Neural progenitor cell (in vitro differentiated cells): ENCODE results near the gene DOCK11. TPM values are rescaled to one million over a fixed set of nuclear protein-coding genes. Genes with fewer than 3 reads are reported as not detected.
"Not testable (repeated sequence)": the region's sequence is repeated elsewhere in the genome, so short reads cannot be mapped to it uniquely, and the experiment has no call there.

Experiments
- DNase-seq: peaks from one replicate; pipeline ENCODE4 v3.0.0-alpha.2; 2016; ENCODE audit warnings: low spot score
- H2AFZ ChIP-seq: fragments of 200-600 bp; sonication (generic); replicated peaks from 2 replicates; pipeline ENCODE4 v1.6.1; 2016; ENCODE audit warnings: antibody characterized with exemption
- H3F3A ChIP-seq: fragments of 200-600 bp; sonication (generic); 2 replicates; pipeline ENCODE4 v1.6.1; 2016; ENCODE audit warnings: antibody characterized with exemption, low read depth
- H3K27ac ChIP-seq: fragments of 200-600 bp; sonication (generic); 2 replicates; pipeline ENCODE4 v1.5.1; 2016; ENCODE audit warnings: mild to moderate bottlenecking
- H3K27me3 ChIP-seq: fragments of 200-600 bp; sonication (generic); 2 replicates; pipeline ENCODE4 v1.6.1; 2016; ENCODE audit warnings: mild to moderate bottlenecking, moderate library complexity
- H3K36me3 ChIP-seq: fragments of 200-600 bp; sonication (generic); 2 replicates; pipeline ENCODE4 v1.5.1; 2016
- H3K4me1 ChIP-seq: fragments of 200-600 bp; sonication (generic); 2 replicates; pipeline ENCODE4 v1.6.1; 2016; ENCODE audit warnings: mixed run types
- H3K4me2 ChIP-seq: fragments of 200-600 bp; sonication (generic); 2 replicates; pipeline ENCODE4 v1.6.1; 2016
- H3K4me3 ChIP-seq: fragments of 200-600 bp; sonication (generic); 2 replicates; pipeline ENCODE4 v1.5.1; 2016
- H3K79me2 ChIP-seq: fragments of 200-600 bp; sonication (generic); 2 replicates; pipeline ENCODE4 v1.6.1; 2016; ENCODE audit warnings: low read depth
- H3K9ac ChIP-seq: fragments of 200-600 bp; sonication (generic); 2 replicates; pipeline ENCODE4 v1.6.1; 2016
- H3K9me3 ChIP-seq: fragments of 200-600 bp; sonication (generic); 2 replicates; pipeline ENCODE4 v1.5.1; 2016; ENCODE audit warnings: low read depth
- H4K20me1 ChIP-seq: fragments of 200-600 bp; sonication (generic); 2 replicates; pipeline ENCODE4 v1.6.1; 2016; ENCODE audit warnings: low read depth
- H3K27ac Mint-ChIP-seq: 3 replicates; pipeline ENCODE4 v1.8.0; 2021; ENCODE audit warnings: mixed read lengths
- H3K27me3 Mint-ChIP-seq: 2 replicates; pipeline ENCODE4 v1.8.0; 2022; ENCODE audit warnings: low read depth, mild to moderate bottlenecking, inconsistent platforms, moderate library complexity, mixed read lengths; ENCODE audit not compliant: insufficient read depth
- H3K36me3 Mint-ChIP-seq: 3 replicates; pipeline ENCODE4 v1.8.0; 2021; ENCODE audit warnings: mixed read lengths
- H3K4me1 Mint-ChIP-seq: 3 replicates; pipeline ENCODE4 v1.8.0; 2021; ENCODE audit warnings: mixed read lengths
- H3K4me3 Mint-ChIP-seq: 3 replicates; pipeline ENCODE4 v1.8.0; 2021; ENCODE audit warnings: mild to moderate bottlenecking, moderate library complexity, mixed read lengths
- H3K9me3 Mint-ChIP-seq: 3 replicates; pipeline ENCODE4 v1.8.0; 2020; ENCODE audit warnings: mixed read lengths
- CTCF ChIP-seq: fragments of 200-600 bp; sonication (generic); IDR thresholded peaks from 2 replicates; pipeline ENCODE4 v1.5.1; 2017; ENCODE audit warnings: antibody characterized with exemption, mild to moderate bottlenecking
- EZH2 ChIP-seq: fragments of 200-600 bp; sonication (generic); IDR thresholded peaks from 2 replicates; pipeline ENCODE4 v1.6.1; 2017; ENCODE audit warnings: antibody characterized with exemption, mild to moderate bottlenecking, moderate library complexity
- EZH2phosphoT487 ChIP-seq: fragments of 200-600 bp; sonication (generic); IDR thresholded peaks from 2 replicates; pipeline ENCODE4 v1.6.1; 2017; ENCODE audit warnings: antibody characterized with exemption
- total RNA-seq: library from RNA; depleted of rRNA; stranded (reverse); fragments of >200 nt; gene quantifications from 2 replicates; pipeline ENCODE4 v1.2.3, GENCODE V29; 2015; ENCODE audit warnings: low replicate concordance

Gene DOCK11
- total RNA-seq, 1 donor from 2014 or later = 20.9 TPM

DNA sequence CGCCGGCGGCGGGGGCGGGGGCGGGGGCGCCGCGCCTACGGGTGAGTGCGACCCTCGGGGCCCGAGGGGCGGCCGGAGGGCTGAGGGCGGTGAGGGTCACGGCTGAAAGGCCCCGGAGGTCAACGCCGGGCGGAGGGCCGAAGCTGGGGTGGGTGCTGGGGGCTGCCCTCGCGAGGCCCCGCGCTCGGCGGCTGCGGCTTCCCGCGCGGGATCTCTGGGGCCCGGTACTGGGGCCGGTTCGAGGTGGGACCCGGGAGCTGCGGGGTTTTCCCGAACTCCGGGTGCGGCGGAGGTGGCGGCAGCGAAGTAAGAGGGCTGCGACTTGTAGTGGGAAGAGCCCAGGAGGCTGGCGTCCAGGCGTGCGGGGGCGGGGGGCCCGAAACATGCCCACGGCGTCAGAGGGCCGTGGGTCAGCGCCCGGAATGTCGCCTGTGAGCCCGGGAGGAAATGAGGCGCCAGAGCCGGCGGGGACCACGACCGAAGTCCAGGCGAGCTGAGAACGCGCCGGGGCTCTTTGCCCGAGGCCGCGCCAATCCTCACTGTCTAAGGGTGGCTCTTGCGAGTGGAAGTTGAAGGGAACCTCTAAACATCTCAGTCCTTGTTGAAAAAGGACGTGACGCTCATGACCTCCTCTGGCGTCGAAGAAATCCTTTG is 232.2 kb downstream of the DOCK11 start:
- Mint-ChIP-seq H3K4me3 (peak overlapping the region; percentile 86), H3K4me1 (peaks cover 36% of the 10 kb centered on the region), H3K36me3 (peaks cover 2% of the 10 kb centered on the region), H3K27me3 (peaks cover 8% of the 10 kb centered on the region), H3K9me3 (no peaks in the 10 kb centered on the region), H3K27ac (no peak overlapping the region)
- Histone ChIP-seq H3K4me3 (peak overlapping the region; percentile 63), H2AFZ (peak overlapping the region; percentile 72), H3K9ac (no peak overlapping the region), H3K27ac (no peak overlapping the region), H4K20me1 (no peaks in the 10 kb centered on the region), H3K9me3 (no peaks in the 10 kb centered on the region), H3K4me2 (peak overlapping the region; percentile 83), H3K36me3 (no peaks in the 10 kb centered on the region), H3K79me2 (no peaks in the 10 kb centered on the region), H3K4me1 (no peaks in the 10 kb centered on the region), H3K27me3 (peaks cover 42% of the 10 kb centered on the region), H3F3A (no peaks in the 10 kb centered on the region)
- peak; percentile 29 for DNase-seq
- peak; percentile 22 for TF ChIP-seq EZH2phosphoT487
- TF ChIP-seq CTCF = no peak
- no peak for TF ChIP-seq EZH2

- no peak overlapping the region for H3K4me2 ChIP-seq
- H3K27me3 ChIP-seq = peaks cover 42% of the 10 kb centered on the region
- Mint-ChIP-seq H3K36me3 (peaks cover 2% of the 10 kb centered on the region), H3K4me3 (peak overlapping the region; percentile 86), H3K9me3 (peaks cover 2% of the 10 kb centered on the region), H3K27ac (no peak overlapping the region), H3K27me3 (peaks cover 8% of the 10 kb centered on the region), H3K4me1 (peaks cover 31% of the 10 kb centered on the region)
- no peak overlapping the region for H3K27ac ChIP-seq
- H2AFZ ChIP-seq = no peak overlapping the region
- no peaks in the 10 kb centered on the region for H3K79me2 ChIP-seq
- H4K20me1 ChIP-seq = no peaks in the 10 kb centered on the region
- no peaks in the 10 kb centered on the region for H3K9me3 ChIP-seq
- H3F3A ChIP-seq = no peaks in the 10 kb centered on the region
- H3K4me1 ChIP-seq = no peaks in the 10 kb centered on the region
- TF ChIP-seq EZH2 = no peak
- no peak for TF ChIP-seq CTCF
- no peak for TF ChIP-seq EZH2phosphoT487
- no peaks in the 10 kb centered on the region for H3K36me3 ChIP-seq
- H3K9ac ChIP-seq = no peak overlapping the region
- no peak for DNase-seq
- H3K4me3 ChIP-seq = no peak overlapping the region
These were observed 233.5 kb downstream of the DOCK11 start for GRCh38 chrX:118729042-118729652.

GRCh38 chrX:118730500-118731247 is 235.1 kb downstream of the DOCK11 start:
- H3K4me3 ChIP-seq = no peak overlapping the region
- H3K36me3 Mint-ChIP-seq = peaks cover 2% of the 10 kb centered on the region
- peaks cover 2% of the 10 kb centered on the region for H3K27me3 Mint-ChIP-seq
- peaks cover 26% of the 10 kb centered on the region for H3K4me1 Mint-ChIP-seq
- peaks cover 4% of the 10 kb centered on the region for H3K9me3 ChIP-seq
- TF ChIP-seq EZH2phosphoT487 (no peak), EZH2 (no peak), CTCF (no peak)
- no peak overlapping the region for H2AFZ ChIP-seq
- H3K4me2 ChIP-seq = no peak overlapping the region
- H3K27me3 ChIP-seq = peaks cover 42% of the 10 kb centered on the region
- H3F3A ChIP-seq = no peaks in the 10 kb centered on the region
- H3K36me3 ChIP-seq = no peaks in the 10 kb centered on the region
- H3K27ac Mint-ChIP-seq = no peak overlapping the region
- no peaks in the 10 kb centered on the region for H3K79me2 ChIP-seq
- no peak overlapping the region for H3K27ac ChIP-seq
- no peaks in the 10 kb centered on the region for H4K20me1 ChIP-seq
- no peak overlapping the region for H3K4me3 Mint-ChIP-seq
- H3K4me1 ChIP-seq = no peaks in the 10 kb centered on the region
- no peak for DNase-seq
- H3K9me3 Mint-ChIP-seq = peaks cover 9% of the 10 kb centered on the region
- H3K9ac ChIP-seq = no peak overlapping the region

GRCh38 chrX:118732551-118732950 is 236.9 kb downstream of the DOCK11 start:
- H3K79me2 ChIP-seq = not testable (repeated sequence)
- H3K9me3 Mint-ChIP-seq = peaks cover 24% of the 10 kb centered on the region

More at GRCh38 chrX:118732551-118732950, 236.9 kb downstream of the DOCK11 start:
- not testable (repeated sequence) for H3K4me3 Mint-ChIP-seq, H3K36me3 Mint-ChIP-seq, H3K36me3 ChIP-seq, H3K9me3 ChIP-seq, H3K27me3 Mint-ChIP-seq, H3K4me2 ChIP-seq, H3K4me3 ChIP-seq, DNase-seq, H4K20me1 ChIP-seq, H3K27ac ChIP-seq, H3K9ac ChIP-seq, H3K4me1 ChIP-seq, H3F3A ChIP-seq, H3K27ac Mint-ChIP-seq, H2AFZ ChIP-seq
- peaks cover 28% of the 10 kb centered on the region for H3K27me3 ChIP-seq
- H3K4me1 Mint-ChIP-seq = peaks cover 22% of the 10 kb centered on the region
